ENCODE results near the gene POLR2E.

Gene POLR2E

GRCh38 chr19:1082928-1083816 is 12.0 kb downstream of the POLR2E start:
- H3K4me3 ChIP-seq (replicated peaks in 1 of 2; ENCODE audit: low read depth in 2 of 2, low read length in 2 of 2) = peak overlapping the region in 1 of 2 donors; percentile 22
- no peak for DNase-seq (ENCODE audit: low read depth in 2 of 2)

GRCh38 chr19:1082165-1082927 is 12.8 kb downstream of the POLR2E start:
- H3K4me3 ChIP-seq (replicated peaks in 1 of 2; ENCODE audit: low read depth in 2 of 2, low read length in 2 of 2) = peak overlapping the region in 1 of 2 donors; percentile 22
- peak in 1 of 2 donors; percentile 52 for DNase-seq (ENCODE audit: low read depth in 2 of 2)
- no peak for TF ChIP-seq CTCF (IDR thresholded peaks at IDR 0.05; ENCODE audit: low read depth, low read length)

More at GRCh38 chr19:1082928-1083816, 12.0 kb downstream of the POLR2E start:
- no peak for TF ChIP-seq CTCF (IDR thresholded peaks at IDR 0.05; ENCODE audit: low read depth, low read length)

- no peak overlapping the region for H3K4me3 ChIP-seq (replicated peaks in 1 of 2; ENCODE audit: low read depth in 2 of 2, low read length in 2 of 2)
- DNase-seq (ENCODE audit: low read depth in 2 of 2) = no peak
- no peak for TF ChIP-seq CTCF (IDR thresholded peaks at IDR 0.05; ENCODE audit: low read depth, low read length)
These were observed 13.6 kb downstream of the POLR2E start for GRCh38 chr19:1081301-1082164.

- TF ChIP-seq CTCF (IDR thresholded peaks at IDR 0.05; ENCODE audit: low read depth, low read length) = no peak
- H3K4me3 ChIP-seq (replicated peaks in 1 of 2; ENCODE audit: low read depth in 2 of 2, low read length in 2 of 2) = no peak overlapping the region
- DNase-seq (ENCODE audit: low read depth in 2 of 2) = no peak
These were observed 14.6 kb downstream of the POLR2E start for GRCh38 chr19:1080360-1081161.

- no peak overlapping the region for H3K4me3 ChIP-seq (replicated peaks in 1 of 2; ENCODE audit: low read depth in 2 of 2, low read length in 2 of 2)
- TF ChIP-seq CTCF (IDR thresholded peaks at IDR 0.05; ENCODE audit: low read depth, low read length) = no peak
- DNase-seq (ENCODE audit: low read depth in 2 of 2) = no peak
These were observed 15.5 kb downstream of the POLR2E start for GRCh38 chr19:1079566-1080111.

All from cardiac fibroblast (primary cell).